Measurements from ENCODE around the gene MT1H. TPM values are rescaled to one million over a fixed set of nuclear protein-coding genes. Genes with fewer than 3 reads are reported as not detected.
"Not testable (repeated sequence)": the region's sequence is repeated elsewhere in the genome, so short reads cannot be mapped to it uniquely, and the experiment has no call there.

The MT1H gene
- total RNA-seq, 1 donor, result not detected

GRCh38 chr16:56702836-56703235 is 33.2 kb downstream of the MT1H start:
- no peak overlapping the region for H3K4me3 ChIP-seq (ENCODE audit: low read length)
- no peaks in the 10 kb centered on the region for H3K9me3 ChIP-seq (ENCODE audit: low read depth, low read length)
- no peaks in the 10 kb centered on the region for H3K4me1 ChIP-seq (ENCODE audit: insufficient read depth, low read length)
- H3K27me3 ChIP-seq (ENCODE audit: insufficient read depth, low read length), result no peaks in the 10 kb centered on the region

GRCh38 chr16:56708525-56709442 is 39.2 kb downstream of the MT1H start:
- Histone ChIP-seq H3K4me1 (ENCODE audit: insufficient read depth, low read length) (no peaks in the 10 kb centered on the region), H3K9me3 (ENCODE audit: low read depth, low read length) (no peaks in the 10 kb centered on the region), H3K27me3 (ENCODE audit: insufficient read depth, low read length) (no peaks in the 10 kb centered on the region), H3K4me3 (ENCODE audit: low read length) (peak overlapping the region; percentile 15)

DNA sequence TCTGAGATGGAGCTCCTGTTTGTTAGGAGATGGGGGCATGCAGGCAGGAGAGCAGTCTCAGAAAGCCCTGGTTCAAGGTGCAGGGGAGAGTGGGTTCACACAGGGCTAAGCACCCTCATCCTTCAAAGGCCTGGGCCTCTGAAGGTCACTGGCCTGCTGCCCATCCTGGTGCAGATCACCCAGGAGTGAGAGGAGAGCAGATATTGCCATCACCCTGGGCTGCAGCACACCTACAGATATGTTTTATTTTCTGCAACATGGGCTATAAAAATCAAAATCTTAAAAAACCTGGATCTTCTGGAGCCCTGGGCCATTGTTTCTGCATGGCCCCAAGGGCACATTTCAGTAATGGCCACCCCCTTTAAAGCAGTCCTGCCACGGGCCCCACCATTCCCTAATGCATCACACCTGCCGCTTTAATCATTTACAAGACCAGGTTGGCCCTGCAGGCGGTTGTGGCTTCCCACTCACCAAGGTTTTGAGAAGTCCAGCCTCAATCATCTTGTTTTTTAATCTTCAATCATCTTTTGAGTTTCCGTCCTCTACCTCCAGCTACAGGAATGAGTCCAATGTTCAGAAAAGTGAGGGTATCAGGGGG is 39.9 kb downstream of the MT1H start:
- Histone ChIP-seq H3K27me3 (ENCODE audit: insufficient read depth, low read length) (no peaks in the 10 kb centered on the region), H3K4me3 (ENCODE audit: low read length) (no peak overlapping the region), H3K4me1 (ENCODE audit: insufficient read depth, low read length) (no peaks in the 10 kb centered on the region), H3K9me3 (ENCODE audit: low read depth, low read length) (no peaks in the 10 kb centered on the region)

DNA sequence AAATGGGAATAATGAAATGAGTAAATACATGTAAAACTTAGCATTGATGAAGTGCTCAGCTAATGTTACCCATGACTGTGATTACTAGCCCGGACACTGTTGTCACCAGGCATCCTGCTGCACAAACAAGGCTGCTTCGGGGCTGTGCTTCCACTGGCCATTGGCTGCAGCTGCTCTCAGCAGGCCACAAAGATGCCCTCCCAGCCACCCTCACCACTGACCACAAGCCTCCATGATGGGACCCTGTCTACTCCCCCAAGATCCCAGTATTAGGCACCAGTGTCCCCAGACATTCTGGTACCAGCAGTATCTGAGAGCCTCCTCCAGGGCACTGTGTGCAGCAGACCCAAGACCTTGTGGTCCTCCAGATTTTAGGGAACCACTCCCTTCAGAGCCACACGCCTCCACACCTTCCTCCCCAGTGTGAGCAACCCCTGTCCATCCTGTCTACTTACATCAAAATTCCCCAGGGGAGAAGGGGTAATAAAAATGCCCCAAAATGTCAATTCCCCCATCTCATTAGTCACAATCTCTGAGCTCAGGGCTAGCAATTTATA is 40.6 kb downstream of the MT1H start:
- no peaks in the 10 kb centered on the region for H3K9me3 ChIP-seq (ENCODE audit: low read depth, low read length)
- no peaks in the 10 kb centered on the region for H3K27me3 ChIP-seq (ENCODE audit: insufficient read depth, low read length)
- no peaks in the 10 kb centered on the region for H3K4me1 ChIP-seq (ENCODE audit: insufficient read depth, low read length)
- H3K4me3 ChIP-seq (ENCODE audit: low read length), result no peak overlapping the region

- Histone ChIP-seq H3K4me1 (ENCODE audit: insufficient read depth, low read length) (no peaks in the 10 kb centered on the region), H3K4me3 (ENCODE audit: low read length) (no peak overlapping the region), H3K27me3 (ENCODE audit: insufficient read depth, low read length) (no peaks in the 10 kb centered on the region), H3K9me3 (ENCODE audit: low read depth, low read length) (no peaks in the 10 kb centered on the region)
These were observed 42.2 kb downstream of the MT1H start for GRCh38 chr16:56711862-56712261.

DNA sequence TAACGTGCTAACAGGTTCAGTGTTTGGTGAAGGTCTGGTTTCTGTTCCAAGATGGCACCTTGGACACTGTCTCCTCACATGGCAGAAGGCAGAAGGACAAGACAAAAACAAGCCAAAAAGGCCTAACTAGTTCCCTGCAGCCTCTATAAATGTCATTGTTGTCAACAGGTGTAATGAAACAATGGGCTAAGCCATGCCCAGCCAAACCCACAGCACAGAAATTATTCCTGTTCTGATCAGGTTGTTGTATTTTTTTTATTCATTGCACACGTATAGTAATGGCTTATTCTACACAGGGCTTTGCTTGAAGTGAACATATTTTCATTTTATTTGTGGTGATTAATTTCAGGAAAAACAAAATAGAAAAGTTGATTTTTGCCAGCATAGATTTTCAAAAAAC is 44.2 kb downstream of the MT1H start:
- H3K4me1 ChIP-seq (ENCODE audit: insufficient read depth, low read length), result no peaks in the 10 kb centered on the region
- no peak overlapping the region for H3K4me3 ChIP-seq (ENCODE audit: low read length)
- no peaks in the 10 kb centered on the region for H3K9me3 ChIP-seq (ENCODE audit: low read depth, low read length)
- no peaks in the 10 kb centered on the region for H3K27me3 ChIP-seq (ENCODE audit: insufficient read depth, low read length)

DNA sequence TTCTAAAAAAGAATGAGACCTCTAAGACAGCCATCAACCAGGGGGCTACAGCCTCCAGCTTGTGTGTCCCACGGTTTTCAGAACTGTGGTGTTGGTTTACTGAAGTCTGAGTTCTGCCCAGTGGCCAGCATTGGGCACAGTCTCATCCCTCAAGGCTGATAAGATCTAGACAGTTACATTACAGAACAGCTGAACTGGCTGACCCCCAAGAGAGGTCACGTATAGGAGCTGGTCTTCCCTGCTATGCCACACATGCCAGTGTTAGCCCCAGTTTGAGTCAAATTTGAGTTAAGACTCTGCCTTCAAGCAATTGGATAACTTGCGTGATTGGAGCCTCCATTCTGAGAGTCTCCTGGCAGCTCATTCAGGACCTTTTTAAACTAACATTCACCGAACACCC is 45.5 kb downstream of the MT1H start:
- Histone ChIP-seq H3K4me3 (ENCODE audit: low read length) (no peak overlapping the region), H3K27me3 (ENCODE audit: insufficient read depth, low read length) (no peaks in the 10 kb centered on the region), H3K9me3 (ENCODE audit: low read depth, low read length) (no peaks in the 10 kb centered on the region), H3K4me1 (ENCODE audit: insufficient read depth, low read length) (no peaks in the 10 kb centered on the region)

GRCh38 chr16:56716761-56717160 is 47.1 kb downstream of the MT1H start:
- Histone ChIP-seq H3K4me1 (ENCODE audit: insufficient read depth, low read length) (no peaks in the 10 kb centered on the region), H3K9me3 (ENCODE audit: low read depth, low read length) (no peaks in the 10 kb centered on the region), H3K27me3 (ENCODE audit: insufficient read depth, low read length) (no peaks in the 10 kb centered on the region), H3K4me3 (ENCODE audit: low read length) (no peak overlapping the region)

- not testable (repeated sequence) for H3K4me3 ChIP-seq (ENCODE audit: low read length); H3K4me1 ChIP-seq (ENCODE audit: insufficient read depth, low read length); H3K27me3 ChIP-seq (ENCODE audit: insufficient read depth, low read length); H3K9me3 ChIP-seq (ENCODE audit: low read depth, low read length)
These were observed 47.9 kb downstream of the MT1H start for GRCh38 chr16:56717532-56717931.

Other genes with a start within 250 kb of the MT1H start
- gene AMFR, start 244.3 kb upstream of the MT1H start, total RNA-seq, result 193 TPM
- gene NUDT21, start 218.5 kb upstream of the MT1H start, total RNA-seq, result 67.6 TPM
- 20.6 TPM for gene OGFOD1, start 218.3 kb upstream of the MT1H start, total RNA-seq
- gene BBS2, start 149.8 kb upstream of the MT1H start, total RNA-seq, result 36.7 TPM
- not detected for gene MT4, start 104.7 kb upstream of the MT1H start, total RNA-seq
- gene MT3, start 80.3 kb upstream of the MT1H start, total RNA-seq, result 0.31 TPM
- gene MT2A, start 61.2 kb upstream of the MT1H start, total RNA-seq, result 10.9 TPM
- 1.7 TPM for gene MT1E, start 44.0 kb upstream of the MT1H start, total RNA-seq
- not detected for gene MT1M, start 37.2 kb upstream of the MT1H start, total RNA-seq
- not detected for gene MT1A, start 31.1 kb upstream of the MT1H start, total RNA-seq
- not detected for gene MT1B, start 17.9 kb upstream of the MT1H start, total RNA-seq
- 3.3 TPM for gene MT1F, start 11.9 kb upstream of the MT1H start, total RNA-seq
- gene MT1G, start 1.7 kb upstream of the MT1H start, total RNA-seq, result not detected
- gene MT1X, start 12.7 kb downstream of the MT1H start, total RNA-seq, result 28.8 TPM
- gene NUP93, start 60.3 kb downstream of the MT1H start, total RNA-seq, result 51.1 TPM
- 0.10 TPM for gene SLC12A3, start 195.4 kb downstream of the MT1H start, total RNA-seq